Cardiac fibroblast (primary cell): ENCODE data around the gene PCDH9.

Source experiments
- DNase-seq, 2 donors: peaks; one replicate each; pipeline versions ENCODE4 v3.0.0 to v3.0.0-alpha.2; 2010; ENCODE audit warnings: low read depth in 2 of 2
- H3K4me3 ChIP-seq, 2 donors: replicated peaks in 1 of 2; 1 replicate in 1 of 2; 2 replicates in 1 of 2; pipeline ENCODE4 v1.5.1; 2011; ENCODE audit warnings: low read depth in 2 of 2, low read length in 2 of 2, mild to moderate bottlenecking in 2 of 2, moderate library complexity in 1 of 2
- TF ChIP-seq, protein P1 (sequence below): IDR thresholded peaks from one replicate; pipeline ENCODE4 v1.5.1; 2011; ENCODE audit warnings: low read depth, mild to moderate bottlenecking, low read length, inconsistent platforms

PCDH9 gene

DNA sequence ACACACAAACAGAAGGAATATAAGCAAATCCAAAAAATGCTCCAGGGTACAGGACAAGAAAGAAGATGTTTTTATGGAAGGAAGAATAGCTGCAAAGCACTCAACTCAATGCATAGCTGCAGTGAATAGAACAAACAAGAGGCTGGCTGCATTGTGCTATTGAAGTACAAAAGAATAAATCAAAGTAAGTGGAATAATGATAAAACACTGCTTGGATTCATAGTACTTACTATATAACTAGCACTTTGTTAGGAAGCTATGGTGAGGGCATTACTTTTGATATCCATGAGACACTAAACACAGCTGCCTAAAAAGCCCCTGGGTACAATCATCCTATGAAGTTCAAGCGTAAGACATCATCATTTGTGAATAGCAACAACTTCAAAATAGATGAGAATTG, 350.1 kb downstream of the PCDH9 start:
- TF ChIP-seq, protein P1, sequence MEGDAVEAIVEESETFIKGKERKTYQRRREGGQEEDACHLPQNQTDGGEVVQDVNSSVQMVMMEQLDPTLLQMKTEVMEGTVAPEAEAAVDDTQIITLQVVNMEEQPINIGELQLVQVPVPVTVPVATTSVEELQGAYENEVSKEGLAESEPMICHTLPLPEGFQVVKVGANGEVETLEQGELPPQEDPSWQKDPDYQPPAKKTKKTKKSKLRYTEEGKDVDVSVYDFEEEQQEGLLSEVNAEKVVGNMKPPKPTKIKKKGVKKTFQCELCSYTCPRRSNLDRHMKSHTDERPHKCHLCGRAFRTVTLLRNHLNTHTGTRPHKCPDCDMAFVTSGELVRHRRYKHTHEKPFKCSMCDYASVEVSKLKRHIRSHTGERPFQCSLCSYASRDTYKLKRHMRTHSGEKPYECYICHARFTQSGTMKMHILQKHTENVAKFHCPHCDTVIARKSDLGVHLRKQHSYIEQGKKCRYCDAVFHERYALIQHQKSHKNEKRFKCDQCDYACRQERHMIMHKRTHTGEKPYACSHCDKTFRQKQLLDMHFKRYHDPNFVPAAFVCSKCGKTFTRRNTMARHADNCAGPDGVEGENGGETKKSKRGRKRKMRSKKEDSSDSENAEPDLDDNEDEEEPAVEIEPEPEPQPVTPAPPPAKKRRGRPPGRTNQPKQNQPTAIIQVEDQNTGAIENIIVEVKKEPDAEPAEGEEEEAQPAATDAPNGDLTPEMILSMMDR: no peak
- no peak for DNase-seq
- no peak overlapping the region for H3K4me3 ChIP-seq

DNA sequence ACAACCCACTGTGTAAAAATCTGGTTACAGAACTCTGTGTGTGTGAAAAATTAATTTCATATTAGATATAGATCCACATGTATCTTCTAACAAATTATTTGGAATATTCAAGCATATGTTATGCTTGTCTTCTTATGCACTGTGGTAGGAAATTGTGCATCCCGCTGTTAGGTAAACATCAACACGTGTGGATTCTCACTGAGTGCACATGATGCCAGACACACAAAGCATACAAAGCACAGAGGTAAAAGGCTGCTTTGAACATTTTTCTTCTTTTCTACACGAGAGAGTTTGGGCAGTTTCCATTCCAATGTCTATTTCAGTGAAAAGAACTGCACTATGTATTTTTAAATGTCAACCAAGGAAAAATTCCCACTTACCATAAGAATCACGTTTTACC, 354.9 kb downstream of the PCDH9 start:
- no peak overlapping the region for H3K4me3 ChIP-seq
- no peak for DNase-seq
- TF ChIP-seq, protein P1: no peak

DNA sequence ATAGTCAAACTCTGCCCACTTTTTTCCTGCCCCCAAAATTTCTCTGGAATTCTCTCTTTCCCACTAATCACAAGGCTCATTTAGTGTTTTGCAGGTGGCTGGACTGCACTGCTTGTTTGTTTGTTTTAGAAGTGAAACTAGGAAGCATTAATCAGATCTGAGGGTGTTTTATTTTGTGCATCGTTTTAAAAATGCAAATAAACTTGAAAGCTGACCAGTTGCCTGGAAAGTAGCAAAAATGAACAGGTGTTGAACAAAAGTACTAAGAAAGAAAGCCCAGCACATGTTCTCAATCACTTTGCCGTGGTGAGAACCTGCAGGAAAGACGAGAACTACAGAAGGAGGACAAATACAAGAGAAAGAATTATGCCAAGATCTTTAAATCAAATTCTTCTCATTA, 365.5 kb downstream of the PCDH9 start:
- H3K4me3 ChIP-seq: no peak overlapping the region
- TF ChIP-seq, protein P1: no peak

DNA sequence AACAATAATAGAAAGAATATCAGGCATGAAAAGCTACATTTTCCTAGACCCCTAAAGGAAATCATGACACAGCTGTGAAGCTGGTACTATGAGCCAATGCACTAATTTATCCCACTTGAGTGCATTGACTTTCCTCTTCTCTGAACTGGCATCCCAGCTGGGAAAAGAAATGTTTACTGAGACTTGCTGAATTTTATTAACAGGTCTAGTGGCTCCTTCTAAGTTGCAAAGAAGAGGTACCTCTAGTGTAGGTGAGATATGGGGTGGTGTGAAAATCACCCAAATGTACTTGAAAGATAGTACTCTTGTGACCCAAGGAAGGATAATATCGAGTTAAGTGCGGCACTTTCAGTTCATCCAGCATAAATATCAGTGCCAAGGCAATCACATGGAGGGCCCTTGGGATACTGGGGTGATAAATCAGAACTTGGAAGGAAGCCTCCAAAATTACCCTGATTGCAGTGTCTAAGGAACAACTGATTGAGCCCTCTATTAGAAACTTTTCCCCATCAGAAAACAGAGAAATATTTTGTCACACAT, 369.2 kb downstream of the PCDH9 start:
- no peak overlapping the region for H3K4me3 ChIP-seq
- no peak for DNase-seq
- TF ChIP-seq, protein P1: no peak

More for the DNA sequence above, 365.5 kb downstream of the PCDH9 start:
- DNase-seq: no peak

DNA sequence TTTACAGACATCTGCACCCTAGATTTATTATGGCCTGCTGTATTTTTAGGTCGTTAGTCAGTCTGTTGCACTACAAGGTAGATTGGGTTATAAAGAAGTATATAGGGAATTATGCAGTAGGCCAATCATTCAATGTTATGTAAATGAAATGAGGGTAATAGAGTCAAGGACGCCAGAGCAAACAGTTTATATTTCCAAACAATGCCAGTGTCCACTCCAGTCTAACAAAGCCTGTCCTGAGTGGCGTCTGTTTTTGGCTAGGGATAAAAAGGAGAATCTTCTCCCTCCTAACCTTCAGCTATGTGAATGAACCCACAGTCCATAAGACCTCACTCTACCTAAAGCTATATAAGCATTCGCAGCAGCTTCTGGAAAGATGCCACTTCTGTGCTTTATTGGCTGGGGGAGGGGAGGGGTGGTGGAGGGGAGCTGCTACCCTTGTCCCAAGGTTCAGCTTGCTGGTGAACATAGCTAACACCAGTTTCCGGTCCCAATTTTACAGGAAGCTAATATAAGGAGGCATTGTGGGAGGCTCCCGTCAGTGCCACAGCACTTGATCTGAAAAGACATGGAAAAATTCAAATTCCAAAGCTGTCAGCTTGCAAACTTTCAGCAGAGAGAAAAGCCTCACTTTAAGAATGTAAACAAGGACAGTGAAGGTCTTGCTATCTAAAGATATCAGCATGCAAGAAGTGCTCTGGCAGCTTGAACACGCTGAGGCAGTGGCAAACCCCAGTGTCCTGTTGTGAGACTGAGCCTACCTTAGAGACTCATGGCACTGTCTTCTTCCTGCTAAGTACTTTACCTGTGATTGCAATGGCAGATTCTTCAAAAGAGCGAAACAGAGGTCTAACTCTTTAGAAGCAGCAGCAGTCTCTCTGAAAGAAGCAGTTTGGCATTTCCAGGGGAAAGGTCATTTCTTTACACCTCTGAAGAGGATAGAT, 369.9 kb downstream of the PCDH9 start:
- no peak for DNase-seq
- TF ChIP-seq, protein P1: no peak

DNA sequence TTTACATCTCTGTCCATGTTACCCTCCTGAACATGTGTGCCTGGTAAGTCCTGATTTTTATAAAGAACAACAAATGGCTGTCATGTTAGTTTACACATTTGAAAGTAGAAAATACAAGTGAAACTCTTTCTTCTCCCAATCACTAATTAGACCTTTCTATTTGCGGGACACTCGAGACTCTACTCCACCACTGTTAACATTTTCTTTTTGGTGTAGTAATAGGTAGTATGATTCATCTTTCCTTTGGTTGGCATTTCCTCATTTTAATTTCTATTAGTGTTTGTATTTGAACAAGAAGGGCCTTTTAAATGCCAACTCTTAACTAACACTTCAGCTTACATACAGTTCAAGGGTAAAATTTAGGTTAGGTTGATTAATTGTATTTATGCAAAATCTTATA, 371.1 kb downstream of the PCDH9 start:
- no peak overlapping the region for H3K4me3 ChIP-seq
- DNase-seq: peak in 1 of 2 donors; percentile 2
- TF ChIP-seq, protein P1: no peak

More for the DNA sequence above, 369.9 kb downstream of the PCDH9 start:
- no peak overlapping the region for H3K4me3 ChIP-seq
